Neutrophil (primary cell): ENCODE measurements around the gene OR2T11.
"Not testable (repeated sequence)": the region's sequence is repeated elsewhere in the genome, so short reads cannot be mapped to it uniquely, and the experiment has no call there.

Experiments
- H3K27ac ChIP-seq: fragments of 200-600 bp; sonication (generic); 2 replicates; pipeline ENCODE4 v1.5.1; 2016; ENCODE audit warnings: mild to moderate bottlenecking, moderate library complexity
- H3K27me3 ChIP-seq: fragments of 200-600 bp; sonication (generic); 2 replicates; pipeline ENCODE4 v1.6.0; 2016; ENCODE audit warnings: mild to moderate bottlenecking
- H3K36me3 ChIP-seq: fragments of 200-600 bp; sonication (generic); 2 replicates; pipeline ENCODE4 v1.5.1; 2017
- H3K4me1 ChIP-seq, 2 experiments: fragments of 200-600 bp in 1 of 2; sonication (generic) in 1 of 2; 1 replicate in 1 of 2; 2 replicates in 1 of 2; pipeline versions ENCODE4 v1.5.1 to v1.6.1; 2013 to 2016; ENCODE audit warnings: low read depth in 1 of 2, low read length in 1 of 2, mild to moderate bottlenecking in 1 of 2, moderate library complexity in 1 of 2; ENCODE audit not compliant: control insufficient read depth in 1 of 2, insufficient read depth in 1 of 2
- H3K4me3 ChIP-seq, 2 experiments: fragments of 200-600 bp in 1 of 2; sonication (generic) in 1 of 2; 1 replicate in 1 of 2; 2 replicates in 1 of 2; pipeline ENCODE4 v1.5.1; 2013 to 2016; ENCODE audit warnings: low read depth in 1 of 2, low read length in 1 of 2, mild to moderate bottlenecking in 1 of 2, moderate library complexity in 1 of 2
- H3K9me3 ChIP-seq: fragments of 200-600 bp; sonication (generic); 2 replicates; pipeline ENCODE4 v1.5.1; 2016
- TF ChIP-seq, protein P1 (sequence below): fragments of 200-600 bp; sonication (generic); IDR thresholded peaks from 2 replicates; pipeline ENCODE4 v1.5.1; 2016; ENCODE audit warnings: antibody characterized with exemption

The OR2T11 gene

DNA sequence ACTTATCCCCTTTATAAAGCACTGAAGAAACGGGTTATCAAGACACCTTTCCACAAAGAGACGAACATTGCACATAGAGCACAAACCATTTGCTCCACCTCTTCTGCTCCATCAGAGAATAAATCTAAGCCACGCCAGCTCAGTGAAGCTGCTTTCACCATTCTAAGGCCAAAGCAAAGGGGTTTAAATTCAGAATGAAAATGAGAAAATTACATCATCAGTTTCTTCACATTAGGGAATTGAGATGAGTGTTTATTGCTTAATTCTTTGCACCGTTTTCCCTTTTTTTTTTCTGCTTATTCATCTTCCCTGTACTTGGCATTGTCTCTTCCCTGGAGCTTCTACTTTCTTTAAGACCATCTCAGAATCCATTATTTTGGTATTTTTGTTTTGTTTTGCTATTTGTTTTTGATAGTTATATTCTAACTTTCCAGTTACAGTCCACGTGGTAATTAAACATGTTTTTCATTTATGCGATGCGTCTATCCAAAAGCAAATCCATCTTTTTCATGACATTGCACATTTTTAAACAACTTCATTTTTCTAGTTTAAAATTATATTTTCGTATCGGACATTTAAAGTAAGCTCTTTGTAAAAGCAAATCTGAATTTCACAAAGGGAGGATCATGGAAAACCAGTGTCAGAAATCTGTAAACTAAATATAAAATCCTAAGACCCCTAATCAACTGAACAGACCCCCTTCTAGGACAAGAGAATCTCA, 58.5 kb downstream of the OR2T11 start:
- no peak overlapping the region for H3K4me3 ChIP-seq
- H3K27ac ChIP-seq = no peak overlapping the region
- H3K9me3 ChIP-seq = no peaks in the 10 kb centered on the region
- H3K4me1 ChIP-seq = no peaks in the 10 kb centered on the region
- H3K36me3 ChIP-seq = no peaks in the 10 kb centered on the region
- H3K27me3 ChIP-seq = no peaks in the 10 kb centered on the region
- TF ChIP-seq, protein P1, sequence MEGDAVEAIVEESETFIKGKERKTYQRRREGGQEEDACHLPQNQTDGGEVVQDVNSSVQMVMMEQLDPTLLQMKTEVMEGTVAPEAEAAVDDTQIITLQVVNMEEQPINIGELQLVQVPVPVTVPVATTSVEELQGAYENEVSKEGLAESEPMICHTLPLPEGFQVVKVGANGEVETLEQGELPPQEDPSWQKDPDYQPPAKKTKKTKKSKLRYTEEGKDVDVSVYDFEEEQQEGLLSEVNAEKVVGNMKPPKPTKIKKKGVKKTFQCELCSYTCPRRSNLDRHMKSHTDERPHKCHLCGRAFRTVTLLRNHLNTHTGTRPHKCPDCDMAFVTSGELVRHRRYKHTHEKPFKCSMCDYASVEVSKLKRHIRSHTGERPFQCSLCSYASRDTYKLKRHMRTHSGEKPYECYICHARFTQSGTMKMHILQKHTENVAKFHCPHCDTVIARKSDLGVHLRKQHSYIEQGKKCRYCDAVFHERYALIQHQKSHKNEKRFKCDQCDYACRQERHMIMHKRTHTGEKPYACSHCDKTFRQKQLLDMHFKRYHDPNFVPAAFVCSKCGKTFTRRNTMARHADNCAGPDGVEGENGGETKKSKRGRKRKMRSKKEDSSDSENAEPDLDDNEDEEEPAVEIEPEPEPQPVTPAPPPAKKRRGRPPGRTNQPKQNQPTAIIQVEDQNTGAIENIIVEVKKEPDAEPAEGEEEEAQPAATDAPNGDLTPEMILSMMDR = no peak

DNA sequence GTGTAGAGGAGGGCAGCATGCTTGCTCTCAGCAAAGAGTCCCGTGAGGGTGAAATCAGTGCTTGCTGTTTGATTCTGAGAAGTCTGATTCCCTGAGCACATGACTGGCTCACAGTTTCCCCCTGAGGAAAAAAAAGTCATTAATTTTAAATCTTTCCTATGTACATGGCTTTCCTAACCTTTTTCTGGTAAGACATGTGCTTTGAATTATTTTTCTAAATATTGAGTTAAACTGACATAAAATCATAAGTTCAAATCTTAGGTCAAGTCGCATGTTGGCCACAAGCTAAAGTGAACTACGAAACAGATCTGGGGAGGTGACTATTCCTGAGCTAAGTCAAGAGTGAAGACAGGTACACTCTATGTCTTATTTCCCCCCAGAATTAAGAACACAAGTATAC, 60.2 kb downstream of the OR2T11 start, which contains the start of gene OR2T34:
Gene OR2T34 (minus strand): TSS at position 101 of the 400 bp plus-strand sequence. CDS start 0 bp downstream, at position 101.
- not testable (repeated sequence) for H3K36me3 ChIP-seq, H3K27me3 ChIP-seq, H3K27ac ChIP-seq, H3K4me3 ChIP-seq, H3K9me3 ChIP-seq, H3K4me1 ChIP-seq

DNA sequence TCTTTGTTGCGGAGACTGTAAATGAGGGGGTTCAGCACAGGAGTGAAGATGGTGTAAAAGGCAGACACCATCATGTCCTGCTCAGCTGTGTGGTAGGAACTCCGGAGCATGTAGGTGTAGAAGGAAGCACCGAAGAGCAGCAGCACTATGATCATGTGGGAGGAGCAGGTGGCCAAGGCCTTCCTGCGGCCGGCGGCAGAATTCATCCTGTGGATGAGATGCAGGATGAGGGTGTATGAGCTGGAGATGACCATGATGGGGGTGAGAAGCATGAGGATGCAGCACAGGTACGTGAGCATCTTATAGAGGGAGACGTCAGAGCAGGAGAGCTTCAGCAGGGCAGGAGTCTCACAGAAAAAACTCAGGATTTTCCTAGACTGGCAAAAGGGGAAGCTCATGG, 61.0 kb downstream of the OR2T11 start:
- not testable (repeated sequence) for H3K4me3 ChIP-seq, H3K36me3 ChIP-seq, H3K27ac ChIP-seq, H3K27me3 ChIP-seq, H3K4me1 ChIP-seq, H3K9me3 ChIP-seq
